ENCODE results near the gene ADGRG6.

- TF ChIP-seq CTCF (IDR thresholded peaks at IDR 0.05; ENCODE audit: low read length): no peak
- no peak for TF ChIP-seq EZH2 (optimal IDR thresholded peaks at IDR 0.05; ENCODE audit: low read depth, low read length)
Measured at GRCh38 chr6:142265476-142265875, 36.3 kb upstream of the ADGRG6 start.

Measured in MM.1S (cell line).